Calu3 (cell line): ENCODE data around the gene CDC5L. TPM values are rescaled to one million over a fixed set of nuclear protein-coding genes. Genes with fewer than 3 reads are reported as not detected.
A peak's percentile ranks its signal among the peaks of the same experiment; 100 is the strongest.
"Not testable (repeated sequence)": the region's sequence is repeated elsewhere in the genome, so short reads cannot be mapped to it uniquely, and the experiment has no call there.

Source experiments
- BruUV-seq: library from RNA; stranded (reverse); fragments of 400-500 nt; replicated peaks from 2 replicates; lab custom pipeline; 2021; lab: Mats Ljungman, UMichigan
- CTCF ChIA-PET: fragments of 300-600 bp; sonication (Branson Sonifier 250); formaldehyde crosslinking; loops from one replicate; lab custom pipeline; 2022; ENCODE audit warnings: antibody characterized with exemption; lab: Charles Lee
- DNase-seq: peaks from one replicate; pipeline ENCODE4 v3.0.0; 2022
- H3K27ac Mint-ChIP-seq: one replicate; pipeline ENCODE4 v1.8.0; 2022; ENCODE audit warnings: mixed read lengths; ENCODE audit not compliant: unreplicated experiment
- H3K27me3 Mint-ChIP-seq: one replicate; pipeline ENCODE4 v1.8.0; 2022; ENCODE audit warnings: mixed read lengths; ENCODE audit not compliant: unreplicated experiment
- H3K36me3 Mint-ChIP-seq: one replicate; pipeline ENCODE4 v1.8.0; 2022; ENCODE audit warnings: mild to moderate bottlenecking, moderate library complexity, mixed read lengths; ENCODE audit not compliant: insufficient read depth, unreplicated experiment
- H3K4me1 Mint-ChIP-seq: one replicate; pipeline ENCODE4 v1.8.0; 2022; ENCODE audit warnings: mild to moderate bottlenecking, low read depth, mixed read lengths; ENCODE audit not compliant: unreplicated experiment
- H3K4me3 Mint-ChIP-seq: one replicate; pipeline ENCODE4 v1.8.0; 2022; ENCODE audit warnings: mild to moderate bottlenecking, low read depth, moderate library complexity, mixed read lengths; ENCODE audit not compliant: unreplicated experiment
- H3K9me3 Mint-ChIP-seq: one replicate; pipeline ENCODE4 v1.8.0; 2022; ENCODE audit warnings: low read depth, mixed read lengths; ENCODE audit not compliant: unreplicated experiment
- intact Hi-C: fragments of 100-400 bp; cut with micrococcal nuclease; formaldehyde crosslinking; loops from one replicate; pipeline ENCODE4 v1.10.0; 2022; ENCODE audit not compliant: unreplicated experiment
- total RNA-seq: library from RNA; stranded (reverse); gene quantifications from 2 replicates; pipeline ENCODE4 v1.2.3, GENCODE V29; 2022
- TF ChIP-seq, protein P1 (sequence below): fragments of 200-600 bp; IDR thresholded peaks from one replicate; pipeline ENCODE4 v1.8.0; 2022; ENCODE audit warnings: antibody characterized with exemption; ENCODE audit not compliant: unreplicated experiment

CDC5L gene
- total RNA-seq, 1 experiment from 2014 or later, result 43.4 TPM

GRCh38 chr6:44339763-44340625 is 47.5 kb upstream of the CDC5L start:
- intact Hi-C loops, result no loop called here
- no peak for DNase-seq
- H3K4me1 Mint-ChIP-seq, result no peaks in the 10 kb centered on the region
- CTCF ChIA-PET, result interaction anchor here (0.7 to 4.0 kb wide), 5 partner anchors 10 to 167 kb away, joined by 3 to 53 read pairs (median 3); partner anchors contain the start of gene AARS2
- H3K36me3 Mint-ChIP-seq, result no peaks in the 10 kb centered on the region
- BruUV-seq, result no TSS peak
- H3K27ac Mint-ChIP-seq, result no peak overlapping the region
- H3K27me3 Mint-ChIP-seq, result peaks cover 70% of the 10 kb centered on the region
- no peaks in the 10 kb centered on the region for H3K9me3 Mint-ChIP-seq
- TF ChIP-seq, protein P1, sequence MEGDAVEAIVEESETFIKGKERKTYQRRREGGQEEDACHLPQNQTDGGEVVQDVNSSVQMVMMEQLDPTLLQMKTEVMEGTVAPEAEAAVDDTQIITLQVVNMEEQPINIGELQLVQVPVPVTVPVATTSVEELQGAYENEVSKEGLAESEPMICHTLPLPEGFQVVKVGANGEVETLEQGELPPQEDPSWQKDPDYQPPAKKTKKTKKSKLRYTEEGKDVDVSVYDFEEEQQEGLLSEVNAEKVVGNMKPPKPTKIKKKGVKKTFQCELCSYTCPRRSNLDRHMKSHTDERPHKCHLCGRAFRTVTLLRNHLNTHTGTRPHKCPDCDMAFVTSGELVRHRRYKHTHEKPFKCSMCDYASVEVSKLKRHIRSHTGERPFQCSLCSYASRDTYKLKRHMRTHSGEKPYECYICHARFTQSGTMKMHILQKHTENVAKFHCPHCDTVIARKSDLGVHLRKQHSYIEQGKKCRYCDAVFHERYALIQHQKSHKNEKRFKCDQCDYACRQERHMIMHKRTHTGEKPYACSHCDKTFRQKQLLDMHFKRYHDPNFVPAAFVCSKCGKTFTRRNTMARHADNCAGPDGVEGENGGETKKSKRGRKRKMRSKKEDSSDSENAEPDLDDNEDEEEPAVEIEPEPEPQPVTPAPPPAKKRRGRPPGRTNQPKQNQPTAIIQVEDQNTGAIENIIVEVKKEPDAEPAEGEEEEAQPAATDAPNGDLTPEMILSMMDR, result no peak
- H3K4me3 Mint-ChIP-seq, result no peak overlapping the region

DNA sequence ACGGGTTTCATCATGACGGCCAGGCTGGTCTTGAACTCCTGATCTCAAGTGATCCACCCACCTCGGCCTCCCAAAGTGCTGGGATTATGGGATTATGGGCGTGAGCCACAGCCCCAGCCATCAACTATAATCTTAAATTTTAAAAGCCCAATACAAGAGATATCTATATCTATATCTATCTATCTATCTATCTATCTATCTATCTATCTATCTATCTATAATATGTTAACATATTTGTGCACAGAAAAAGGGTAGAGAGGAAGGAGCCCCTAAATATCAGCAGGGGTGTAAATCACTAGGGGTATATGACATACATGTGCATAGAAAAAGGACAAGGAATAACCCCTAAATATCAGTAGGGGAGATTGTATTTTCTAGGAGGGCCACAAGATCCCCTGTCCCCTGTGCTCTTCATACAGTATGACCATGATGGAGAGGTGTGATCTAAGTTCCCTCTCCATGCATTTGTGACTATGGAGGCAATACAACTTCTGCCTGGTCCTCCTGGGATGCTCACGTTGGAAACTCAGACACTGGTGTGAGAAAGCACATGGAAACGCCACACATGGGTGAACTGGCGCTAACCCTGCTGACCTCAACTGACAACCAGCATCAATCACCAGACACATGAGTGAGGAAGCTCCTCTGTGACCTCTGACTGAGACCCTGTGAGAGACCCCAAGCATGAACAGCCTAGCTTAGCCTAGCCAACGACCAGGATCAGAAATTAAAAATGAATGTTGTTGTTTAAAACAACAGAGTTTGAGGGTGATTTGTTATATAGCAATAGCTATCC is 46.2 kb upstream of the CDC5L start:
- no TSS peak for BruUV-seq
- Mint-ChIP-seq H3K9me3 (no peaks in the 10 kb centered on the region), H3K27me3 (peaks cover 71% of the 10 kb centered on the region), H3K4me1 (no peaks in the 10 kb centered on the region), H3K4me3 (no peak overlapping the region), H3K27ac (no peak overlapping the region), H3K36me3 (no peaks in the 10 kb centered on the region)
- TF ChIP-seq, protein P1, result no peak
- DNase-seq, result no peak
- CTCF ChIA-PET, result interaction anchor here (0.8 to 1.6 kb wide), 2 partner anchors 11 to 49 kb away, joined by 3 read pairs; no protein-coding TSS in a partner anchor
- intact Hi-C loops, result no loop called here

DNA sequence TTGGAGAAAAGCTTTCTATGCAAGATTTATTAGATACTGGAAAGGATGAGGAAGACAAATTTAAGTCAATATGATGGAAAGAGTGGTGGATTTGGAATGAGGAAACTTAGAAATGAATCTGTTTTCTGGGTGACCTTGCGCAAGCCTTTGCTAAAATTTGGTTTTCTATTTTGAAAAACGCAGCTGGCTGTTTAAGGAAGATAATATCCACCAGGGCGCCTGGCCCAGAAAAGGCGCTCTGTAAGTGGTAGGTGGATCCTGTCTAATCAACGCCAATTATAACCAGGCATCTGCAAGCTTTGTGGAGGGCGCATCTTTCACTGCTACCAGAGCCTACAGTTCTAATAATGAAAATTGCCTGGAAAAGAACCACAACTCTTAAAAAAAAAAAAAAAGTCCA is 45.5 kb upstream of the CDC5L start:
- BruUV-seq, result no TSS peak
- Mint-ChIP-seq H3K9me3 (no peaks in the 10 kb centered on the region), H3K36me3 (no peaks in the 10 kb centered on the region), H3K4me3 (no peak overlapping the region), H3K4me1 (no peaks in the 10 kb centered on the region), H3K27ac (no peak overlapping the region), H3K27me3 (peaks cover 63% of the 10 kb centered on the region)
- intact Hi-C loops, result no loop called here
- CTCF ChIA-PET, result interaction anchor here (0.8 to 1.6 kb wide), 2 partner anchors 10 to 50 kb away, joined by 3 read pairs; no protein-coding TSS in a partner anchor
- TF ChIP-seq, protein P1, result no peak
- no peak for DNase-seq

- DNase-seq, result no peak
- CTCF ChIA-PET, result interaction anchor here (1.6 kb wide), 1 partner anchor 50 kb away, joined by 3 read pairs; no protein-coding TSS in a partner anchor
- H3K9me3 Mint-ChIP-seq, result no peaks in the 10 kb centered on the region
- H3K27ac Mint-ChIP-seq, result no peak within 1 kb of the TSS
- H3K4me3 Mint-ChIP-seq, result peak within 1 kb of the TSS; percentile 43
- H3K27me3 Mint-ChIP-seq, result peaks cover 59% of the 10 kb centered on the region
- H3K36me3 Mint-ChIP-seq, result no peaks in the 10 kb centered on the region
- BruUV-seq, result no TSS peak
- intact Hi-C loops, result no loop called here
- H3K4me1 Mint-ChIP-seq, result no peaks in the 10 kb centered on the region
- TF ChIP-seq, protein P1, result no peak
These were observed 45.0 kb upstream of the CDC5L start, which contains the start of gene SPATS1 for GRCh38 chr6:44342489-44342888. Gene SPATS1 (plus strand): TSS chr6:44342650. CDS start chr6:44343096, 446 bp downstream.

DNA sequence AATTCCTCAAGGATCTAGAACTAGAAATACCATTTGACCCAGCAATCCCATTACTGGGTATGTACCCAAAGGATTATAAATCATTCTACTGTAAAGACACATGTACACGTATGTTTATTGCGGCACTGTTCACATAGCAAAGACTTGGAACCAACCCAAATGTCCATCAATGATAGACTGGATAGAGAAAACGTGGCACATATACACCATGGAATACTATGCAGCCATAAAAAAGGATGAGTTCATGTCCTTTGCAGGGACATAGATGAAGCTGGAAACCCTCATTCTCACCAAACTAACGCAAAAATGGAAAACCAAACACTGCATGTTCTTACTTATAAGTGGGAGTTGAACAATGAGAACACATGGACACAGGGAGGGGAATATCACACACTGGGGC is 40.7 kb upstream of the CDC5L start:
- intact Hi-C loops, H3K9me3 Mint-ChIP-seq, H3K4me3 Mint-ChIP-seq, H3K4me1 Mint-ChIP-seq, H3K36me3 Mint-ChIP-seq, H3K27ac Mint-ChIP-seq, BruUV-seq, DNase-seq: not testable (repeated sequence)
- peaks cover 57% of the 10 kb centered on the region for H3K27me3 Mint-ChIP-seq
- CTCF ChIA-PET, result interaction anchor here (0.5 kb wide), 1 partner anchor 1601 kb away, joined by 4 read pairs; the partner anchor contains the start of gene TBCC
